Spinal cord (tissue), 4 donors: Measurements from ENCODE around the gene FHL5. TPM values are rescaled to one million over a fixed set of nuclear protein-coding genes. Genes with fewer than 3 reads are reported as not detected.

Experiments used
- polyA plus RNA-seq, 2 donors: library from polyadenylated mRNA; unstranded; fragments of 120-200 nt; gene quantifications; one replicate each; pipeline ENCODE4 v1.2.1, GENCODE V29; 2013; ENCODE audit not compliant: insufficient read length in 2 of 2
- small RNA-seq: library from RNA; depleted of rRNA; stranded (forward); fragments of <200 nt; gene quantifications from one replicate; pipeline ENCODE3, GENCODE V24; 2014; ENCODE audit warnings: low replicate concordance
- total RNA-seq, 2 donors: library from RNA; depleted of rRNA in 1 of 2; stranded (reverse); fragments of 120-200 nt in 1 of 2; fragments of >200 nt in 1 of 2; gene quantifications; one replicate each; pipeline versions ENCODE4 v1.2.3 to v1.2.4, GENCODE V29; 2013 to 2014

Gene FHL5
- total and polyA plus RNA-seq, 4 donors: 0.83 to 6.5 (median 3.2) TPM

Small RNA genes lying within 50 kb of the gene (small RNA-seq; reads per million reads assigned to genes)
- gene RNU4-70P: not detected

Other genes starting within 250 kb of the FHL5 start
- gene UFL1, start 41.3 kb upstream of the FHL5 start, total RNA-seq: 10 to 100 TPM; 30.0 to 40.6 TPM
- 10 to 100 TPM; 20.0 to 25.9 TPM for gene UFL1, start 41.3 kb upstream of the FHL5 start, polyA plus RNA-seq